ENCODE data around the gene PAGR1. TPM values are rescaled to one million over a fixed set of nuclear protein-coding genes. Genes with fewer than 3 reads are reported as not detected.
A peak's percentile ranks its signal among the peaks of the same experiment; 100 is the strongest.

The PAGR1 gene
- total RNA-seq, 3 donors from 2014 or later: 26.6 to 40.5 (median 29.8) TPM

DNA sequence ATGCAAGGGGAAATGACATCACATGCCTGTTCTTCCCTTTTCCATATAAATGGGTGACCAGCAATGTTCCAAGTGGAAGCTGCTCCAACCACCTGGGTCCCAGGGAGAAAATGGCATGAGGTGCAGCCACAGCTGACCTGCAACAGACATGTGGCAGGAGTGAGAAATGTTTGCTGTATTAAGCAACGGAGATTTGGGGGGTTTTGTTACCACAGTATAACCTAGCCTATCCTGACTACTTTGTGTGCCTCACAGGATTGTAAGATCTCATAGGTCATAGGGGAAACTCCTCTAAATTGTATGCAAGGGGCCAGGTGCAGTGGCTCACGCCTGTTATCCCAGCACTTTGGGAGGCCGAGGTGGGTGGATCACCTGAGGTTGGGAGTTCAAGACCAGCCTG is 35.0 kb downstream of the PAGR1 start:
- intact Hi-C loops (cut with DNase I; ENCODE audit: low total_unique reads): no loop called here
- no peak for DNase-seq (ENCODE audit: low spot score in 2 of 2)
- Histone ChIP-seq H3K9me3 (no peaks in the 10 kb centered on the region), H3K36me3 (no peaks in the 10 kb centered on the region), H3K27me3 (no peaks in the 10 kb centered on the region), H3K4me1 (no peaks in the 10 kb centered on the region), H3K4me3 (no peak overlapping the region), H3K27ac (no peak overlapping the region)
- TF ChIP-seq, protein P1, sequence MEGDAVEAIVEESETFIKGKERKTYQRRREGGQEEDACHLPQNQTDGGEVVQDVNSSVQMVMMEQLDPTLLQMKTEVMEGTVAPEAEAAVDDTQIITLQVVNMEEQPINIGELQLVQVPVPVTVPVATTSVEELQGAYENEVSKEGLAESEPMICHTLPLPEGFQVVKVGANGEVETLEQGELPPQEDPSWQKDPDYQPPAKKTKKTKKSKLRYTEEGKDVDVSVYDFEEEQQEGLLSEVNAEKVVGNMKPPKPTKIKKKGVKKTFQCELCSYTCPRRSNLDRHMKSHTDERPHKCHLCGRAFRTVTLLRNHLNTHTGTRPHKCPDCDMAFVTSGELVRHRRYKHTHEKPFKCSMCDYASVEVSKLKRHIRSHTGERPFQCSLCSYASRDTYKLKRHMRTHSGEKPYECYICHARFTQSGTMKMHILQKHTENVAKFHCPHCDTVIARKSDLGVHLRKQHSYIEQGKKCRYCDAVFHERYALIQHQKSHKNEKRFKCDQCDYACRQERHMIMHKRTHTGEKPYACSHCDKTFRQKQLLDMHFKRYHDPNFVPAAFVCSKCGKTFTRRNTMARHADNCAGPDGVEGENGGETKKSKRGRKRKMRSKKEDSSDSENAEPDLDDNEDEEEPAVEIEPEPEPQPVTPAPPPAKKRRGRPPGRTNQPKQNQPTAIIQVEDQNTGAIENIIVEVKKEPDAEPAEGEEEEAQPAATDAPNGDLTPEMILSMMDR (IDR thresholded peaks at IDR 0.05): no peak
- TF ChIP-seq POLR2AphosphoS5 (IDR thresholded peaks at IDR 0.05): no peak

DNA sequence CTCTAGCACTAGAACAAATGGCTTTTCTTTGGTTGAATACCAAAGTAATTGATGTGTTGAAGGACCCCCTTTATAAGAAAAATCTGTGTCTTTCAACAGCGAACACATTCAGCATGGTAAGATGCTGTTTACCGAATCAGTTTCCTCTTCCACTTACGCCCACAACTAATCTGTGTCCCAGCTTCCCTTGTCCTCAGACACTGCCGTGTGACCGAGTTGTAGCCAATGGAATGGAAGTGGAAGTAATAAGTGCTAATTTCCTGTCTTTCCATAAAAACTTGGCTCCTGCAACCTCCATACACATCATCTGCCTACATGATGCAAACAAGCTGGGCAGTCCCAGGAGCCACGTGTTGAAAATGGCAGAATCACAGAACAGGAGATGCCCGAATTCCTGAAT is 36.7 kb downstream of the PAGR1 start:
- Histone ChIP-seq H3K9me3 (no peaks in the 10 kb centered on the region), H3K27me3 (no peaks in the 10 kb centered on the region), H3K4me1 (no peaks in the 10 kb centered on the region), H3K27ac (peak overlapping the region in 1 of 2 donors; percentile 61), H3K36me3 (no peaks in the 10 kb centered on the region), H3K4me3 (no peak overlapping the region)
- no peak for DNase-seq (ENCODE audit: low spot score in 2 of 2)
- TF ChIP-seq POLR2AphosphoS5 (IDR thresholded peaks at IDR 0.05) (no peak), POLR2A (IDR thresholded peaks at IDR 0.05) (no peak)
- TF ChIP-seq, protein P1 (IDR thresholded peaks at IDR 0.05): no peak
- intact Hi-C loops (cut with DNase I; ENCODE audit: low total_unique reads): no loop called here

DNA sequence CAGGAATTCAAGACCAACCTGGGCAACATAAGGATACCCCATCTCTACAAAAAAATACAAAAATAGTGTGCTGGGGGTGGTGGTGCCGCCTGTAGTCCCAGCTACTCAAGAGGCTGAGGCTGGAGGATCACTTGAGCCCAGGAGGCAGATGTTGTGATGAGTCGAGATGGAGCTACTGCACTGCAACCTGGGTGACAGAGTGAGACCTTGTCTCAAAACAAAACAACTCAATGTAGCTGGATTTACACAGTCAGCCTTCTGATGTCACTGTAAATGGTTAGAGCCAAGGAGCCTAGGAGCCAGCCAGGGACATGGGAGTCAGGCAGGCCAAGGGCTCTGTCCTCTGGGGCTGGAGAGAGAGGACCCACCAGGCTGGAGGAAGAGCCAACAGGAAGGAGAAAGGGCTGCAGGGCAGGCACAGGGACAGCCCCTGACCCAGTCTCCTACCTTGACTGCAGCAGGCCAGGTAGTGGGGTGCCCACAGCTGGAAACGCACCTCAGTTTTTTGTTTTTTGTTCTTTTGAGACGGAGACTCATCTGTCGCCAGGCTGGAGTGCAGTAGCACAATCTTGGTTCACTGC is 38.7 kb downstream of the PAGR1 start:
- no peak for DNase-seq (ENCODE audit: low spot score in 2 of 2)
- H3K4me3 ChIP-seq: no peak overlapping the region
- TF ChIP-seq POLR2AphosphoS5 (IDR thresholded peaks at IDR 0.05) (no peak), POLR2A (IDR thresholded peaks at IDR 0.05) (no peak)
- TF ChIP-seq, protein P1 (IDR thresholded peaks at IDR 0.05): no peak
- no peak overlapping the region for H3K27ac ChIP-seq
- no peaks in the 10 kb centered on the region for H3K4me1 ChIP-seq
- H3K9me3 ChIP-seq: no peaks in the 10 kb centered on the region
- intact Hi-C loops (cut with DNase I; ENCODE audit: low total_unique reads): no loop called here
- H3K36me3 ChIP-seq: no peaks in the 10 kb centered on the region
- no peaks in the 10 kb centered on the region for H3K27me3 ChIP-seq

DNA sequence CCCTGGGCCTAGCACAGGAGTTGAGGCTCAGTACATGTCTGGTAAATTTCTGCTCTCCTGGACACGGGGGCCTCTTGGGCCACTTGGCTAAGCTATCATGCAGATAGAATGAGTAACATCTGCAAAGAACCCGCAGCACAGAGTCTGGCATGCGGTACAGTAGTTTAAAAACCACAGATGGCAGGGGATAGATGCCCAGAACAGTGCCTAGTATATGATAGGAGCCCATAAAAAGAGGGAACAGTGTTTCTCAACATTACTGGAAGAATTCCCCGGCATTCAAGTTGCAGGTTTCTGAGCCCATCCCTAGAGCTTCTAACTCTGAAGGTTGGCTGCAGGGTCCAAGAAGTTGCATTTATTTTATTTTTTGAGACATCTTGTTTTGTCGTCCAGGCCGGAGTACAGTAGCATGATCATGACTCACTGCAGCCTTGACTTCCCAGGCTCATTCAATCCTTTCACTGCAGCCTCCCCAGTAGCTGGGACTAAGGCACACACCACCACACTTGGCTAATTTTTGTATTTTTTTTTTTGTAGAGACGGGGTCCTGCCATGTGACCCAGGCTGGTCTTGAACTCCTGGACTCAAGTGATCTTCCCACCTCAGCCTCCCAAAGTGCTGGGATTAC is 41.3 kb downstream of the PAGR1 start:
- Histone ChIP-seq H3K27me3 (no peaks in the 10 kb centered on the region), H3K9me3 (no peaks in the 10 kb centered on the region), H3K36me3 (no peaks in the 10 kb centered on the region), H3K4me1 (peaks cover 3 to 9% of the 10 kb centered on the region in 2 donors), H3K4me3 (no peak overlapping the region), H3K27ac (peak overlapping the region in 1 of 2 donors; percentile 58)
- intact Hi-C loops (cut with DNase I; ENCODE audit: low total_unique reads): no loop called here
- TF ChIP-seq POLR2A (IDR thresholded peaks at IDR 0.05): no peak
- no peak for TF ChIP-seq POLR2AphosphoS5 (IDR thresholded peaks at IDR 0.05)
- TF ChIP-seq, protein P1 (IDR thresholded peaks at IDR 0.05): no peak
- no peak for DNase-seq (ENCODE audit: low spot score in 2 of 2)

DNA sequence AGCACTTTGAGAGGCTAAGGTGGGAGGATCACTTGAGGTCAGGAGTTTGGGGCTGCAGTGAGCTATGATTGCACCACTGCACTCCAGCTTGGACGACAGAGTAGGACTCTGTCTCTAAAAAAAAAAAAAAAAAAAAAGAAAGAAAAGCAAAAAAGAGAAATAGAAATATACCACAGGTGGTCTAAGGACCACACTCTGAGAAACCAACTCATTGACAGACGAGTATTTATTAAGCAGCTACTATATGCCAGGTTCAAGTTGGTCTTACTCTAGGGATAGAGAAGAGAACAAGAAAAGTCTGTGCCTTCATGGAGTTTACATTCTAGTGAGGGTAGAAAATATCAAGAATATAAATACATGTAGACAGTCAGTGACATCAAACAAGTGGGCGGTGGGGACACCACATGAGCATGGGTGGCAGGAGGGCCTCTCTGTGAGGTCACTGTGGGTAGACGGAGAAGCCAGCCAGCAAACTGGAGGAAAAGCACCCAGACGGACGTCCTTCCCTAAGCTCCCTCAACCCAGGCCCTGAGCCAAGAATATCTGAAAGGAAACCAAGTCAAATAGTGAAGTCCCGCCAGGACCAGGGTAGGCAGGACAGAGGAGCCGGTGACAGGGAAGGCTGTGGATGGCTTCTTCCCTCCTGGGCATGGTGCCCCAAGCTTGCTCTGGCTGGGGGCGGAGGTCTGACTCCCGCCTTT is 42.3 kb downstream of the PAGR1 start:
- peak overlapping the region in 1 of 2 donors; percentile 39 for H3K27ac ChIP-seq
- intact Hi-C loops (cut with DNase I; ENCODE audit: low total_unique reads): no loop called here
- no peak for DNase-seq (ENCODE audit: low spot score in 2 of 2)

More for the DNA sequence above, 42.3 kb downstream of the PAGR1 start:
- Histone ChIP-seq H3K4me1 (peaks cover 3 to 10% of the 10 kb centered on the region in 2 donors), H3K27me3 (no peaks in the 10 kb centered on the region), H3K4me3 (no peak overlapping the region), H3K9me3 (no peaks in the 10 kb centered on the region), H3K36me3 (no peaks in the 10 kb centered on the region)
- TF ChIP-seq POLR2A (IDR thresholded peaks at IDR 0.05) (no peak), POLR2AphosphoS5 (IDR thresholded peaks at IDR 0.05) (no peak)
- TF ChIP-seq, protein P1 (IDR thresholded peaks at IDR 0.05): no peak

Measured in breast epithelium (tissue), 4 donors.